Measurements from ENCODE around the gene DGCR2.

- TF ChIP-seq, protein P1, sequence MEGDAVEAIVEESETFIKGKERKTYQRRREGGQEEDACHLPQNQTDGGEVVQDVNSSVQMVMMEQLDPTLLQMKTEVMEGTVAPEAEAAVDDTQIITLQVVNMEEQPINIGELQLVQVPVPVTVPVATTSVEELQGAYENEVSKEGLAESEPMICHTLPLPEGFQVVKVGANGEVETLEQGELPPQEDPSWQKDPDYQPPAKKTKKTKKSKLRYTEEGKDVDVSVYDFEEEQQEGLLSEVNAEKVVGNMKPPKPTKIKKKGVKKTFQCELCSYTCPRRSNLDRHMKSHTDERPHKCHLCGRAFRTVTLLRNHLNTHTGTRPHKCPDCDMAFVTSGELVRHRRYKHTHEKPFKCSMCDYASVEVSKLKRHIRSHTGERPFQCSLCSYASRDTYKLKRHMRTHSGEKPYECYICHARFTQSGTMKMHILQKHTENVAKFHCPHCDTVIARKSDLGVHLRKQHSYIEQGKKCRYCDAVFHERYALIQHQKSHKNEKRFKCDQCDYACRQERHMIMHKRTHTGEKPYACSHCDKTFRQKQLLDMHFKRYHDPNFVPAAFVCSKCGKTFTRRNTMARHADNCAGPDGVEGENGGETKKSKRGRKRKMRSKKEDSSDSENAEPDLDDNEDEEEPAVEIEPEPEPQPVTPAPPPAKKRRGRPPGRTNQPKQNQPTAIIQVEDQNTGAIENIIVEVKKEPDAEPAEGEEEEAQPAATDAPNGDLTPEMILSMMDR (IDR thresholded peaks at IDR 0.05; ENCODE audit: borderline replicate concordance, extremely low read depth, low read length, poor library complexity, severe bottlenecking), result no peak
- TF ChIP-seq EZH2 (IDR thresholded peaks at IDR 0.05; ENCODE audit: borderline replicate concordance, low read depth, low read length, severe bottlenecking), result no peak
Measured at GRCh38 chr22:19098157-19098556, 24.1 kb downstream of the DGCR2 start.

Data from DND-41 (cell line).